NOMO-1 (cell line): ENCODE measurements around the gene RBBP8NL.

Source experiments
- DNase-seq, 2 experiments: peaks; one replicate each; lab custom pipeline; 2025; ENCODE audit not compliant: unreplicated experiment in 2 of 2; lab: John Stamatoyannopoulos, UW

Gene RBBP8NL

GRCh38 chr20:62461834-62462233, 34.5 kb upstream of the RBBP8NL start:
- no peak for DNase-seq

GRCh38 chr20:62461157-62461556, 33.8 kb upstream of the RBBP8NL start:
- no peak for DNase-seq

DNA sequence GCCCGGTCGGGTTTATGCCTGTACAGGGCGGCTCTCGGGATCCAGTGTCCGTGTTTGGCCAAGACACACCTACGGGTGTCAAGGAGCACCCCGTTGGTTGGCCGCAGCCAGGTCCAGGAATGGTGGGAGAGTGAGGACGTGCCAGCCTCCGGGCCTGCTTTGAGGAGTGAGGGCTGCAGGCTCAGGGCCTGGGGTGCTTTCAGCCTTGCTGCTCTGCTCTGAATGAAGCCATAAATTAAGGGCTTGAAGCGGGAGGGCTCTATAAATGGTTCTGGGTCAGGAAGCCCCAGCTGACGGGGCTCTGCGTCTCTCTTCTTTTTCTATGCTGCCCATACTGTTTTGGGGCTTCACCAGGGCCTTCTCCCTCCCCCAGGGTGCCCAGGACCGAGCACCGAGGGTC, 33.3 kb upstream of the RBBP8NL start:
- DNase-seq = no peak

- no peak for DNase-seq
Observed at GRCh38 chr20:62459488-62459887, 32.1 kb upstream of the RBBP8NL start.

DNA sequence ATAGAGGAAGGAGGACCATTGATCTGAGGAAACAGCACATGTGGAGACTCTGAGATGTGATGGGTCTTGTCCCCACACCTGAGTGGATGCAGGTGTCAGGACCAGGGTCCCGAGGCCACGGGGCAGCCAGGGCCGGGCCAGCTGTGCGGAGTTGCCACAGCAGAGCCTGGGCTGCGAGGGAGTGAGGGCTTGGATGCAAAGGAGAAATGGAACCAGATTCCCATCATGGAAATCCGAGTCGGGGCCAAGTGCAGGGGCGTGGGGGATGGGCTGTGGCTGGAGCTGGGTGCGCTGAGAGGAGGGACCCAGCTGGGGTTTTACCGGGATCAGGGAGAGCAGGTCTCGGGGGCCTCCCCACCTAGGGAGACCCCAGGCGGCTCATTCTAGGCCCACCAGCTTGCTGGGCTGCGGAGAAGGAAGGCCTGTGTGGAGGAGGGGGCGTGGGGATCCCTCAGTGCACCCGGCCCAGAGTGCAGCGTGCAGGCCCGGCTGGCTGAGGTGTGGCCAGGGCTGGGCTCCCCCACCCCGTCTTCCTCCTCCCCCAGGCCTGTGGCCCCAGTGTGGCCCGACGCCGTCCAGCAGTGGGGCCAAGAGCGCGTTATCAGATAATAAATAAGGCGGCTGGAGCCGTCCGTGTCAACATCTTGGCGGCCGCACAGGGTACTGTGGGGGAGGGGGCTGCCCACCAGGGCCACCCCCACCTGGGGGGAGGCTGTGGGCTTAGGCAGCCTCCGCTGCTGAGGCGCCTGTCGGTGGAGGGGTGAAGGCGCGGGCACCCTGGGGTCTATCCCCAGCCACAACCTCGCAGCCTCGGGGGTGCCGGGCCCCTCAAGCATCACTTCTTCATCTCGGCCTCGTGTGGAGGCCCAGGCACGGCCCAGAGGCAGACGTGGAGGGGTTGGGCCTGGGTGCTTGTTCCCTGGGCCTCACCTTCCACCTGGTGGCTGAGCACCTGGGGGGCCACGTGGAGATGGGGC, 31.2 kb upstream of the RBBP8NL start:
- no peak for DNase-seq

DNA sequence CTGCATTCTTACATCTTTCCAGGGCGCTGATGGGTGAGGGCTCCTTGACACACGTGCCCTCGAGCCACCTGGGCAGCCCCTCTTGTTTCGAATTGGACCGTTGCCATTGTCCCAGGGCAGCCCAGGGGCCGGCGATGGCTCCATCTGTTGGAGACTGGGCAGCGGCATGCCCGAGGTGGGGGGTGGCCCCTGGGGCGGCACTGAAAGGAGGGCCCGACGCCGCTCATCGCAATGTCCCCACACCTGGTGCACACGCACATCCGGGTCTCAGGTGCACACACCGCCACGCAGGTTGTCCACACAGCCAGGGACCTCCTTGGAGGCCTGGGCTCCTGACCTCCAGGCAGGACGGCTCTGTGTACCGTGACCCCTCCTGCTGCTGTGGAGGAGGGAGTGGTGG, 30.5 kb upstream of the RBBP8NL start:
- DNase-seq = no peak

DNA sequence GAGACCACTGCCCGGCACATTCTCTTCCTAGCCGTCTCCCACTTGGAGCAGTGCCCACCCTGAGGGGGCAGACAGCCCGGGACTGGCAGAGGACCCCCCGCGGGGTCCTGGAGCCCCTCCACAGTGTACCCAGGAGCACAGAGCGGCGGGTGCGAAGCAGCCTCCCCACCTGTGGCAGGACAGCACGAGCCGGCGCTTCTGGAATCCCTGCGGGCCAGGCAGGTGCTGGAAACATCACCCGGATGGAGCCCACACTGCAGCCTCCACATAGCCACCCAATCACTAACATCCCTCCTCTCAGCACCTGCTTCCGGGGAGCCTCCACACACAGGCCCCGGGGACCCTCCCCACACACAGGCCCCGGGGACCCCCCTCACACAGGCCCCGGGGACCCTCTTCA, 29.8 kb upstream of the RBBP8NL start:
- no peak for DNase-seq

DNA sequence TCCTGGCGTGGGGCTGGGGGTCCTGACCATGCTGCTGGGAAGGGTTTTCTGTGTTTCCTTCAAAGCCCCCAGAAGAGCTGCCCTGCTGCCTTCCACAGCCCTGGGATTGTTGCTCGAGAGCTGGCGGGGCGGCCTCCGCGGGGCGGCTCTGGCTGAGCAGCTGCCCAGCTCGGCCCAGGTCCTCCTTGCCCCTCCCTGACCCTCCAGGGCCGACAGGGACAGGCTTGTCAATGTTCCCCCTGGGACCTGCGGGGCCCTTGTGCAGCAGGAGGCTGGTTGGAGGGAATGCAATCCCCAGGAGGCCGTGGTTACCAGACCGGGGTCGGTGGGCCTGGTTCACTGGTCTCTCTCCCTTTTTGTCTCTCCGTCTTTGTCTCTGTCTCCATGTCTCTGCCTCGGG, 28.6 kb upstream of the RBBP8NL start:
- DNase-seq = no peak

DNA sequence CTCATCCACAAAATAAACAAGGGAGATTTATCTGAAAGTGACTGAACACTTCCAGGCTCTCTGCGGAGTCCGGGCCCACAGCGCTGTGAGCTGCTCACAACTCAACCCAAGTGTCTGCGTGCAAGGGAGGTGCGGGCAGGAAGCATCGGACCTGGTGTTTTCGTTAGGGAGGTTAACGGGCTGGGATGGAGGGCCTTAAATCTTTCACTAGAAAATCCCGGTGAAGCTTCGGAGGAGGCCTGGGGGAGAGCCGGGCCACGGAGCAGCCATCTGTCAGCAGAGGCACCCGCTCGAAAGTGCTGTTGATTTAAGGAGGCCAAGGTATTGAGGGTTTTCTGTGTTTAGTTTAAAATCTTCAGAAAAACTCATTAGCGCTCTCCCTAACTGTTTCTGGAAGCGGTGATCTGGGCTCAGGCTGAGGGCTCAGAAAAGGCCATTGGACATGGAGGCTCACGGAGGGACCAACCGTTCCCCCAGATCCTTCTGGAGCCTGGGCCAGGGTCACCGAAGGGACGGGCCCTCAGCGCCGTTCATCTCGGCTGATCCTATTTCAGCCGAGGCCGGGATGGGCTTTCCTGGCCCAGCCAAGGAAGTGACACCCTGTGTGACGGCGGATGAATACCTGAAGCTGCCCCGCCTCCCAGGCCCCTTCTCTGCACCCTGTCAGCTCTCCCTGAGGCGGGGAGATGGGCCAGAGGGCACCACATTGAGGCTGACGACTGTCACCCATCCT, 27.7 kb upstream of the RBBP8NL start:
- no peak for DNase-seq

- no peak for DNase-seq
Observed at GRCh38 chr20:62453186-62453808, 26.0 kb upstream of the RBBP8NL start.

DNA sequence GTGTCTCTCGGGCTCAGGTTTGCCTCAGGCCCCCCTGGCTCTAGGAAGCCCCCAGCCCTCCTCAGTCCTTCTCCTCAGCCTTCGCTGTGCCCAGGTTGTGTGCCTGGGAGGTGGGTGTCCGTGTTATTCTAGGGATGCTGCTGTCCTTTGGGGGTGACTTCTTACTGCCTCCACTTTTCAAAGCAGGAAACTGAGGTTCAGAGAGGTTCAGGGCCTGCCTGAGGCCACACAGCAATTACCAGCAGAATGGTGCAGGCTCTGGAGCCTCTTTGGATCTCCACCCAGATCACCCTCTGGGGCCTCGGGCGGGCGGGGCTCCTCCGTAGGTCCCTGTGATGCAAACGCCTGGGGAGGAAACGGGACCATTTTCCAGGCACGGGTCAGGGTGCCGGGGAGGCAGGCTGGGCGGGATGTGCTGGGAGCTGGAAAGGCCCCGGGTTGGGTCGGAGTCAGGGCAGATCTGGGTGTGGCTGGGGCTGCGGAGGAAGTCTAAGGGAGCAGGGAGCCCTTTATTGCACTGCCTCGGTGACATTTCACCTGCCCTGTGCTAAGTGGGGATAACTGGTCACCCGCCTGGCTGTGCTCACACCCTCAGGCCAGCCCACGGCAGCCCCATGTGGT, 25.2 kb upstream of the RBBP8NL start:
- no peak for DNase-seq

DNA sequence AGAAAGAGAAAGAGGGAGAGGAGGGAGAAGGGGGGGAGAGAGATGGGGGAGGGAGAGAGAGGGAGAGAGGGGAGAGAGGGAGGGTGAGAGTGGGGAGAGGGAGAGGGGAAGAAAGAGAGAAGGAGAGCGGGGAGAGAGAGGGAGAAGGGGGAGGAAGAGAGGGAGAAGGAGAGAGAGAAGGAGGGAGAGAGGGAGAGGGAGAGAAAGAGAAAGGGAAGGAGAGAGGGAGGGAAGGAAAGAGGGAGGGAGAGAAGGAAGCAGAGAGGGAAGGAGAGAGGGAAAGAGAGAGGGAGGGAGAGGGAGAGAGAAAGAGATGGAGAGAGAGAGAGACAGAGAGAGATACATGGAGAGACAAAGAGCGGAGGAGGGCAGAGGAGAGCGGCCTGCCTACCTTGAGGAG, 24.6 kb upstream of the RBBP8NL start:
- no peak for DNase-seq

- no peak for DNase-seq
Observed at GRCh38 chr20:62451156-62451767, 23.9 kb upstream of the RBBP8NL start.

DNA sequence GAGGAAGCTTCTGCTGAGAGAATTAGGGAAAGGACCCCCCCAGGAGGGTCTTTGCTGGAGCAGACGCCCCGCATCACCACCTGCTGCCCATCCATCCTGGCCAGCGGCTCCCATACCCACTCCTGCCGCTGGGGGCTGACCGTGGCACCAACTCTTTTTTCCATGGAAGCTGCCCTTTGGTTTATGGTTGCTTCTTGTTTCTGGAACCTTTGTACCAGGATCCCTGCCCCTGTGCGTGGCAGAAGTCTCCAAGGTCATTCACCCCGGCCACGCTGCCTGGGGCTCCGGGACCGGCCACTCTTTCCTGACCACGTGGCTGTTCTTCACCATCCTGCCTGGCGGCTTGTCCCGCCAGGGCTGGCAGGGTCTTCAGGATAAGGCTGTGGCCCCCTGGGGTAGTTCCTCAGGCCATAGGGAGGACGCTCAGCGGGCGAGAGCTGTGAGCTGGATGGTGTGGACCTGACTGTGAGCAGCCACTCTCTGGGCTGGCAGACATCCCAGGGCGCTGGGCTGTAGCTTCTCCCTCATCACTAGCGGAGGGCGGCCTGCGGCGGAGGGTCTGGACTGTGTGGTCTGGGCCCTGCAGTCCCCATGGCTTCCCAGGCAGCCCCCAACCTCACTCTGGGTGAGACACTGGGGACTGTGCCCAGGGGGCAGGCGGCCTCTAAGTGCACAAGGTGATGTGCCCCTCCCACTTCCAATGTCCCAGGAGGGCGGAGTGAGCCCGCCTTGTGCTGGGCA, 22.8 kb upstream of the RBBP8NL start:
- no peak for DNase-seq

- DNase-seq = no peak
Observed at GRCh38 chr20:62448788-62449187, 21.4 kb upstream of the RBBP8NL start.

- DNase-seq = no peak
Observed at GRCh38 chr20:62448038-62448437, 20.7 kb upstream of the RBBP8NL start.

DNA sequence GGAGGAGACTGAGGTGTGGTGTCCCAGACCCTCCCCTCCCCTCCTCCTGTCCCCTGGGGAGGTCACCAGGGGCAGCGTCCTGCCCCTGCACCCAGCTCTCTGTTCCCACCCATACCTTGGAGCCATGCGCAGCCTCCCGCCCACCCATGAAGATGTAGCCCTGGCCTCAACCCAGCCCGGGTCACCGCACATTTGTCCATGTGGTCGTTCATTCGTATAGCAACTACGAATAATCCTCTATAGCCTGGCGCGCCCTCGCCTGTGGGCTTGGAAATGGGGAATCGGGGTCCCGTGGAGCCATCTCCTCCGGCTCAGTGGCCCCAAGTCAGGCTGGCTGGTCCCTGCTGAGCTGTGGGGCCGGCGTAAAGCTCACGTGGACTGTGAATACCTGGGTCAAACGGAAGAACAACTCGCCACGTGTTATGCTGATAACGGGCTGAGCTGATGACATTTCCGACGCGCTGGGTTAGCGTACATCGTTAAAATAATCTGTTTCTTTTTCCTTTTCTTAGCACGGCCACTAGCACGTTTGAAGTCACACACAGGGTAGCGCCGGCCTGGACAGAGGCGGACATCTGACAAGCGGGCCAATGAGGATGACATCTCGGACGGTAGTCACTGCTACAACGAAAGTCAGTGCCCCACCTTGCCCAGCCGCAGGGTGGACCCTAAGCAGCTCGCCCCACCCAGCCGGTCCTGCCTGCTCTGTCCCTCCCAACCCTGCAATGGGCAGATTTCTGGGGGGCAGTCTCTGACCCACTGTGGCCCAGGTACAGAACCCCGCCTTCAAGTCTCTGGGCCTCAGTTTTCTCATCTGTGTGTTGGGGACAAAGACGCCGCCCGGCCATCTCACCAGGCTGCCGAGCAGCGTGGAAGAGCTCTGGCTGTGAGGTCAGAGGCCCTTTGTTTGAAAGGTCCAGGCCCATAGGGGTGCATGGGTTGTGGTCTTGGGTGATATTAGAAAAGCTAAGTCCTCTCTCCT, 19.8 kb upstream of the RBBP8NL start:
- no peak for DNase-seq

DNA sequence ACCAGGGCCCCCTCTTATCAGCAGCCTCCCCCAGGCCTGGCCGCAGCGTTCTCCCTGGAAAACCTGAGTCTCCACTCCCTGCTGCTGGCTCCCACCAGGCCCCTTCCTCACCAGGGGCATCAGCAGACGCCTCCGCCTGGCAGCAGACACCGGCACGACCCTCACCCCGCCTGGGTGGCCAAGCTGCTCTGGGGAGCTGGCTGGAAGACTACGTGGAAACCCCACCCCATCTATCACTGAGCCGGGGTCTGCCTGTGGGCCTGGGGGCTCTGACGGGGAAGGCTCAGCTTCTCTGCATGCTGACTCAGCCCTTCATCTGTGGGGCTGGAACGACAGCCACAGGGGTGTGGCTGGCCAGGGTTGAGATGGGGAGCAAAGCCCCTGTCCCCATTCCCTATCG, 19.1 kb upstream of the RBBP8NL start:
- DNase-seq = no peak
